ENCODE measurements around the gene ARHGEF16. TPM values are rescaled to one million over a fixed set of nuclear protein-coding genes. Genes with fewer than 3 reads are reported as not detected.

The ARHGEF16 gene
- total and polyA plus RNA-seq, 2 donors (not counting 1 experiment from before 2014, with no cell fraction given) = 0.13 to 0.22 TPM

- Histone ChIP-seq H3K4me3 (ENCODE audit: control extremely low read depth in 1 of 5, extremely low read depth in 1 of 5, insufficient read depth in 1 of 5, low read depth in 2 of 5, low read length in 4 of 5) (no peak overlapping the region), H3K27ac (ENCODE audit: low read length in 2 of 2) (no peak overlapping the region), H4K20me1 (ENCODE audit: control insufficient read depth, insufficient read depth, low read length, poor library complexity, severe bottlenecking) (no peaks in the 10 kb centered on the region), H3K9ac (ENCODE audit: low read length) (no peak overlapping the region), H3K9me3 (ENCODE audit: control extremely low read depth in 1 of 3, control insufficient read depth in 2 of 3, insufficient read depth in 1 of 3, low read length in 2 of 3) (peaks cover 0 to 6% (median 0%) of the 10 kb centered on the region in 3 donors), H3K27me3 (replicated peaks in 1 of 4; ENCODE audit: control extremely low read depth in 1 of 4, control insufficient read depth in 3 of 4, insufficient read depth in 4 of 4, low read length in 3 of 4) (no peaks in the 10 kb centered on the region), H3K79me2 (ENCODE audit: control insufficient read depth, insufficient read depth, low read length) (no peaks in the 10 kb centered on the region), H3K36me3 (replicated peaks in 1 of 2; ENCODE audit: control extremely low read depth in 1 of 2, control insufficient read depth in 1 of 2, extremely low read depth in 1 of 2, insufficient read depth in 2 of 2, low read length in 1 of 2) (no peaks in the 10 kb centered on the region), H3K4me1 (ENCODE audit: control insufficient read depth in 2 of 2, insufficient read depth in 2 of 2, low read length in 2 of 2) (no peaks in the 10 kb centered on the region), H3K4me2 (replicated peaks; ENCODE audit: low read depth, low read length, poor library complexity, severe bottlenecking) (no peak overlapping the region), H2AFZ (ENCODE audit: insufficient read depth, low read depth, low read length, poor library complexity, severe bottlenecking) (no peak overlapping the region)
- Mint-ChIP-seq H3K27me3 (no peaks in the 10 kb centered on the region), H3K4me3 (no peak overlapping the region), H3K4me1 (no peaks in the 10 kb centered on the region), H3K27ac (no peak overlapping the region), H3K9me3 (ENCODE audit: insufficient read depth) (no peaks in the 10 kb centered on the region)
- WGBS (ENCODE audit: insufficient coverage) = 95% methylated on average over 31 of the region's 32 CpGs
- intact Hi-C loops (cut with micrococcal nuclease) = no loop called here
- CTCF ChIA-PET = interaction anchor here (0.6 kb wide), 1 partner anchor 18 kb away, joined by 3 read pairs; no protein-coding TSS in a partner anchor
- POLR2A ChIA-PET = no interaction called here
- ATAC-seq (ENCODE audit: low read depth) (no peak), DNase-seq (no peak)
- no peak for TF ChIP-seq CTCF (IDR thresholded peaks at IDR 0.05)
Measured at GRCh38 chr1:3500265-3500835, 45.9 kb downstream of the ARHGEF16 start.

DNA sequence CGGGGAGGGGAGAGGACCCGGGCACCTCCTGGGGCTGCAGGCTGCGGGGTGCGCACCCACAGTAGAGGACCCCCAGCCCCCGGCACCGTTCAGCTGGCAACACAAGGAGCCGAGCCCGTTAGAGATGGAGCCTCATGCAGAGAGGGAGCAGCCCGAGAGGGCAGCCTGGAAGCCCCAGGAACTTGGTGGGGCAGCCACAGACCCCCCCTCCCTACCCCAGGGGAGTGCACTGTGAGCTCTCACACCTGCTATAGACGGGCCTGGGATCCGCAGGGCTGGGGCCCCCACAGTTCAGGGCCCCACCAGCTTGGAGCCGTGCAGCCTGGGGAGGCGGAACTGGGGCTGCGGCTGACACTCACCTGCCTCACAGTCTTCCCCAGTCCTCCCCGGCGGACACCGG is 47.0 kb downstream of the ARHGEF16 start:
- H3K79me2 ChIP-seq (ENCODE audit: control insufficient read depth, insufficient read depth, low read length) = no peaks in the 10 kb centered on the region
- H2AFZ ChIP-seq (ENCODE audit: insufficient read depth, low read depth, low read length, poor library complexity, severe bottlenecking) = no peak overlapping the region
- ChIA-PET POLR2A (no interaction called here), CTCF (no interaction called here)
- peaks cover 0 to 6% (median 0%) of the 10 kb centered on the region in 3 donors for H3K9me3 ChIP-seq (ENCODE audit: control extremely low read depth in 1 of 3, control insufficient read depth in 2 of 3, insufficient read depth in 1 of 3, low read length in 2 of 3)
- no peak overlapping the region for H3K4me3 ChIP-seq (ENCODE audit: control extremely low read depth in 1 of 5, extremely low read depth in 1 of 5, insufficient read depth in 1 of 5, low read depth in 2 of 5, low read length in 4 of 5)
- no peak for TF ChIP-seq CTCF (IDR thresholded peaks at IDR 0.05)
- no peak for TF ChIP-seq EZH2 (IDR thresholded peaks at IDR 0.05; ENCODE audit: borderline replicate concordance, insufficient read depth, low read depth, low read length, poor library complexity, severe bottlenecking)
- H3K27ac ChIP-seq (ENCODE audit: low read length in 2 of 2) = no peak overlapping the region
- H3K36me3 ChIP-seq (replicated peaks in 1 of 2; ENCODE audit: control extremely low read depth in 1 of 2, control insufficient read depth in 1 of 2, extremely low read depth in 1 of 2, insufficient read depth in 2 of 2, low read length in 1 of 2) = no peaks in the 10 kb centered on the region
- ATAC-seq (ENCODE audit: low read depth) (no peak), DNase-seq (no peak)
- H3K4me1 Mint-ChIP-seq = no peaks in the 10 kb centered on the region
- H4K20me1 ChIP-seq (ENCODE audit: control insufficient read depth, insufficient read depth, low read length, poor library complexity, severe bottlenecking) = no peaks in the 10 kb centered on the region
- intact Hi-C loops (cut with micrococcal nuclease) = no loop called here
- no peak overlapping the region for H3K27ac Mint-ChIP-seq
- no peak overlapping the region for H3K4me3 Mint-ChIP-seq
- H3K4me1 ChIP-seq (ENCODE audit: control insufficient read depth in 2 of 2, insufficient read depth in 2 of 2, low read length in 2 of 2) = no peaks in the 10 kb centered on the region
- 74% methylated on average over 13 of the region's 17 CpGs for WGBS (ENCODE audit: insufficient coverage)
- H3K9me3 Mint-ChIP-seq (ENCODE audit: insufficient read depth) = no peaks in the 10 kb centered on the region
- H3K9ac ChIP-seq (ENCODE audit: low read length) = no peak overlapping the region
- H3K4me2 ChIP-seq (replicated peaks; ENCODE audit: low read depth, low read length, poor library complexity, severe bottlenecking) = no peak overlapping the region
- H3K27me3 ChIP-seq (replicated peaks in 1 of 4; ENCODE audit: control extremely low read depth in 1 of 4, control insufficient read depth in 3 of 4, insufficient read depth in 4 of 4, low read length in 3 of 4) = no peaks in the 10 kb centered on the region
- no peaks in the 10 kb centered on the region for H3K27me3 Mint-ChIP-seq
